Measurements from ENCODE around the gene KCTD21.
"Not testable (repeated sequence)": the region's sequence is repeated elsewhere in the genome, so short reads cannot be mapped to it uniquely, and the experiment has no call there.

Gene KCTD21

DNA sequence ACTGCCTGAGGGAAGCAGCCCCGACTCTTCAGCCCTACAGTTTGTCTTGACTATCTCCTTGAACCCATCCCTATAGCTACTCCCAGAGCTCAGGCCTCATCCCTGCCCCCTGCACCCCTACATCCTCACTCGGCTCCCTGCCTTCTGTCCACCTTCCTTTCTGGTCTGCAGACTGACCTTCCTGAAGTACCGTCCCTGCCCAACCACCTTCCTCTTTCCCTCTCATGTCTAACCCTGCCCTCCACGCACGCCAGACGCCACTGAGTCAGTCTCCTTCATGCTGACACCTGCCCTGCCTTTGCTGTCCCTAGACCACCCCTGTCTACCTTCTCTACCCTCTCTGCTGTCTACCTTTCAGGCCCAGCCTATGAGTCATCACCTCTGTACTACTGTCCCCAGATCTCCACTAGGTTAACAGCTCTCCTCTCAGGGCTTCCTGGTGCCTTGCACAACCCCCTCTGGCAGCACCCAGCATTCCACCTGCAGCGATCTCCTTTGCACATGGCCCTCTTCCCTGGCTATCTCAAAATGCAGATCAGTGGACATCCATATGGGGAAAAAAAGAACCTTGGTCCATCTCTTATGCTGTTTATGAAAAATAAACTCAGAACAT, 8.9 kb downstream of the KCTD21 start:
- DNase-seq (ENCODE audit: low read depth in 2 of 2, low spot score in 1 of 2), result no peak

DNA sequence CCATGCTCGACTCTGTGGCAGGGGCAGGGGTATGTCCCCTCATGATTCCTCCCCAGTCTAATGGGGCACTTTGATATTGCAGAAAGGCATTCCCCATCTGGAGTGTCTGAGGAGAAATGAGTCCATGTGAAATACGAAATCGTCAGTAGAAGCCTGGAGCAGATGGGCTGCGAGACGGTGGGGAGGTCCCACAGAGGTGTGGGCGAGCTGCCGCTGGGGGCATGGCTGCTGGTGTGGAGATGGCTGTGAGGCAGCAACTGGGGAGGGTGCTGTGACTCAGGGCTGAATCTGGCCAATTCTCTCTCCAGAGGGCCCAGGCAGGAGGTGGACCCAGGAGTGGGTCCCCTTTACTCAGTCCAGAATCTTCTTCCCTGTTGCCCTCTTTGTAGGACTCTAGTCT, 11.2 kb downstream of the KCTD21 start:
- no peak for DNase-seq (ENCODE audit: low read depth in 2 of 2, low spot score in 1 of 2)

DNA sequence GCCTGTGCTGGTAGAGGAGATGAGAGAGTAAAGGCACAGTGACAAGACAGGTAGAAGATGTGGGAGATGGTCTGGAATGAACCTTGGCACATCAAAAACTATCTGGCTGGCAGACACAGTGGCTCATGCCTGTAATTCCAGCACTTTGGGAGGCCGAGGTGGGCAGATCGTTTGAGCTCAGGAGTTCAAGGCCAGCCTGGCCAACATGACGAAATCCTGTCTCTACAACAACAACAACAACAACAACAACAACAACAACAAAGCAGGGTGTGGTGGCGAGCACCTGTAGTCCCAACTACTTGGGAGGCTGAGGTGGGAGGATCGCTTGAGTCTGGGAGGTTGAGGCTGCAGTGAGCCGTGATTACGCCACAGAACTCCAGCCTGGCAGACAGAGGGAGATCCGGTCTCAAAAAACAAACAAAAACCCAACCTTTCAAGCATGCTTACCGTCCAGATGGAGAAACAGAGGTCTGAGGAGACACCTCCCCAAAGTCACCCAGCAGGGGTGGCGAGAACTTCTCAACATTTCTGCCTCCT, 11.8 kb downstream of the KCTD21 start:
- no peak for DNase-seq (ENCODE audit: low read depth in 2 of 2, low spot score in 1 of 2)

DNA sequence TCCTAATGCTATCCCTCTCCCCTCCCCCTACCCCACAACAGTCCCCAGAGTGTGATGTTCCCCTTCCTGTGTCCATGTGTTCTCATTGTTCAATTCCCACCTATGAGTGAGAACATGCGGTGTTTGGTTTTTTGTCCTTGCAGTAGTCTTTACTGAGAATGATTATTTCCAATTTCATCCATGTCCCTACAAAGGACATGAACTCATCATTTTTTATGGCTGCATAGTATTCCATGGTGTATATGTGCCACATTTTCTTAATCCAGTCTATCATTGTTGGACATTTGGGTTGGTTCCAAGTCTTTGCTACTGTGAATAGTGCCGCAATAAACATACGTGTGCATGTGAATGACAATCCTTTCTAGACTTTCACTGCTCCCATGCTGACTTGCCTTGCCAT, 12.6 kb downstream of the KCTD21 start:
- DNase-seq (ENCODE audit: low read depth in 2 of 2, low spot score in 1 of 2), result not testable (repeated sequence)

DNA sequence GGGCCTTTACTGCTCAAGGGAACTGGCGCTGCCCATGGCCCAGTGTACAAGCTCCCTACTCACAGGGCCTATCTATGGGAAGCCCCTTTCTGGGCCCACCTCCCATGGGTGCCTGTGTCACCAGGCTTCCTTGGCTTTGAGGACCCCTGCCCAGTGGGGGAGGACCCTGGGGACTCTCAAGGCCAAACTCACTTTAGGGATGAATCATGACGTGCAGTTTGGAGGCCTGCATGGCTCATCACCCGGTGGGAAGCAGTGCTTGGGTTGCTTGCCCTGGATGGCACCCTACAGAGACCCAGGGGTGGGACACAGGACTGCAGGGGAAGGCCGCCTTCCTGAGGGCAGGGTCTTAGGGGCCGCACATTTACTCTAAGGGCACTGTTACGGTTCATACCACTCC, 16.5 kb downstream of the KCTD21 start:
- no peak for DNase-seq (ENCODE audit: low read depth in 2 of 2, low spot score in 1 of 2)

DNA sequence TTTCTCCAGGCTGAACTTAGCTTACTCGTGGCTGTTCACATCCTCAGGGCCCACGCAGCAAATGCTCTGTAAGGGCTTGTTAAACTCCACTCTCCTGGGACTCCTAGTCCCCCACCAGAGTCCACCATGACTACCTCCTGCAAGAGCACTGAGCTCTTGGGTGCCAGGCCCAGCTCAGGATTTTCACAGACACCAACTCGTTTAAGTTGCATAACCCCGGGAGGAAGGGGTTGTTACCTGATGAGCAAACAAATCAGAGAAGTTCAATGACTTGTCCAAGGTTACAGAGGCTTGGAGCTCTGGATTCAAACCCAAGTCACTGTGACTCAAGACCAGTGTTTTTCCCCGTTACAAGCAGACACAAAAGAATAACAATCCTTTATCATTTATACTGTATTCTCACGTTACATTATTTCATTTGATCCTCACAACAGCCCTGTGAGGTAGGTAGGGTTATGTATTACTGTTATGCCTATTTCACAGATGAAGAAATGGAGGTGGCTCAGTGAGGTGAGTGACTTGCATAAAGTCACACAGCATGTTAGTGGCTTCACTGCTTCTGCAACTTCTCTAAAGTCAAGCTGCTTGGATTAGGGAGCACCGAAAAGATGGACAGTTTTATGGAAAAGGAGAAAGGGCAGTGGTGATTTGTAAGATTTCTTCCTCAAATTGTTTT, 17.4 kb downstream of the KCTD21 start:
- DNase-seq (ENCODE audit: low read depth in 2 of 2, low spot score in 1 of 2), result no peak

DNA sequence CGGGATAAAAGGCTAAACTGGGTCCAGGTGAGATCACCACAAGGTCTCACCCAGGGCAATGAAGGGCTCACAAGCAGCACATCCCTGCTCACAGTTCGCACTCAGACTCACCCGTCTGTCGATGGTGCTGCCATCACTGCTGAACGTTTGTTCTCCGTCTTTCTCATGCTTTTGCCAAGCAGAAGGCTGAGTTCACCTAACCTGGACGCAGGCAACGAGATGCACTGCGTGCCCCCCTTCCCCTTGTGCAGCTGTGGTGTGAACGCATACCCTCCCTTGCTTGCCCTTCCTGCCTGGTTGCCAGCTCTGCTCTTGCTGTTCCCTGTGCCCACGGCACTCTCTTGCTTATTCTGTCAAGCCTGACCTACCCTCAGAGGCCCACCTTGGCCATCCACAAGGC, 18.0 kb downstream of the KCTD21 start:
- no peak for DNase-seq (ENCODE audit: low read depth in 2 of 2, low spot score in 1 of 2)

DNA sequence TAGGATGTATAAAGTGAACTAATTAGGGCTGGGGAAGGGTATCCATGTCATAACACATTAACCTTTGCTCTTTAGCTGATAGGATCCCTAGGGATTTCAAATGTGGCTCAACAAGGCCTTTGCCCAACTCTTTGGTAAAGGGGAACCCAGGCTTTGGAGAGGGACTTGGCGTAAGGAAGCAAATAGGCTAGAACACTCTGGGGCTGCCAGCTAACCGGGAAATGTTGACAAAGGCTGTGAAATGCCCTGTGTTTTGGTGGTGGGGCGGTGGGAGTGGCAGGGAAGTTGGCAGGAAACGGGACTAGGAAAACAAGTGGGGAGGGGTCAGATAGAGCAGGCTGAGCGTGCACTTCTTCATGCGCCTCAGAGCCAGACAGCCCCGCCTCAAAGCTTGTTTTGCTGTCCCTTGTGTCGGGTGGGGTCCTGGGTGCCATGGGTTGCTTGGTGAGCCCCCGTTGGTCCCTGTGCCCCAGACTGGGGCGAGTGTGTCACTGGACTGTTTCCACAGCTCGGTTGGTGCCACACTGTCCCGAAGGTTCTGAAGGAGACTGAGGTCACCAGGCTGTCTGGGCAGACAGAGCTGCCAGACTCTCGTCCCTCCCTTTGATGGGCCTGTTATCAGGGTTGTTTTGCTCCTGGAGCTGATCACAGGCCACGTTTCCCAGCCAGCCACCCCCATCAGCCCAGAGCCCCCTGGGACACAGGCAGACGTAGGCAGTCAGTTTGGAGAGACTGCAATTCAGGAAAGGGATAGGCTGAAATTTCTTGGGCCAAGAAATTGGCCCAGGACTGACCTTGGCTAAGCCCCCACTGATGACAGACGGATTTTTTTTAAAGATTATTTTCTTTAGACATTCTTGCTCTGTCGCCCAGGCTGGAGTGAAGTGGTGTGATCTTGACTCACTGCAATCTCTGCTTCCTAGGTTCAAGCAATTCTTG, 19.6 kb downstream of the KCTD21 start:
- no peak for DNase-seq (ENCODE audit: low read depth in 2 of 2, low spot score in 1 of 2)

DNA sequence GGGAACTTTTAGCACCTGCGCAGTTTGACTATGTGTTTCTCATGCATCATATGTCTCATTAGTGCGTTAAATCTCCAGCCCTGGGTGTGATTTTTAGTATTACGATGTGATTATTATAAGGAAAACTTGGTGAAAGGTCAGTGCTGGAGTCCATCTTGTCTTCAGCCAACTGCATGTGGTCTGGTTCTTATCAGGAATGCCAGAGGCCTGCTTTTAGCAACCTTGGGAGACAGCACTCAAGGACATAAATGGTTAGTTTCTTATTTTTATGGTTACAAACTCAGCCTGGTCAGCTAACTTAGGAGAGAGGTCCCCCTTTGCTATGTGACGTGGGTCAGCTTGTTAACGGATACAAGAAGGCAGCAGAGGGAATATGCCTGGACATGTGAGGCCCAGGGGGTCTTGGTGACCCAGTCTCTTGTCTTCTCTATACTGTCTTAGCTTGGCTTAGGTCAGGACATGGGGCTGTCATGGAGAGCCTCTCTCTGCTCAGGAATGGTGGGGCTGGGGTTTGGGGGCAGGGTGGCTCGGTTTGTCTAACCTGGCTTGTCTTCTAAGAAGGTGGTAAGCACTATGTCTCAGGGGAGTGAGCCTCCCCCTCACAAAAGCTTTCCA, 21.5 kb downstream of the KCTD21 start:
- DNase-seq (ENCODE audit: low read depth in 2 of 2, low spot score in 1 of 2), result no peak

DNA sequence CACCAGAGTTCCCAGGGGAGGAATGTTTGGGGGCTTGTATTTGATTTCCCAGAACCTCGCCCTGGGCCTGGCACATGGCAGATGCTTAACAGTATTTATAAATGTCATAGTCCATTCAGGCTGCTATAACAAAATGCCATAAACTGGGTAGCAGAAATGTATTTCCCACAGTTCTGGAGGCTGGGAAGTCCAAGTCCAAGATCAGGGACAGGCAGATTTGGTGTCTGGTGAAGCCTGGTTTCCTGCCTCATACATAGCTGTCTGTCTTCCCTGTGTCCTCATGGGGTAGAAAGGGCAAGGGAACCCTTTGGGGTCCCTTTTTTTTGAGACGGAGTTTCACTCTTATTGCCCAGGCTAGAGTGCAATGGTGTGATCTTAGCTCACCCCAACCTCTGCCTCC, 24.0 kb downstream of the KCTD21 start:
- no peak for DNase-seq (ENCODE audit: low read depth in 2 of 2, low spot score in 1 of 2)

DNA sequence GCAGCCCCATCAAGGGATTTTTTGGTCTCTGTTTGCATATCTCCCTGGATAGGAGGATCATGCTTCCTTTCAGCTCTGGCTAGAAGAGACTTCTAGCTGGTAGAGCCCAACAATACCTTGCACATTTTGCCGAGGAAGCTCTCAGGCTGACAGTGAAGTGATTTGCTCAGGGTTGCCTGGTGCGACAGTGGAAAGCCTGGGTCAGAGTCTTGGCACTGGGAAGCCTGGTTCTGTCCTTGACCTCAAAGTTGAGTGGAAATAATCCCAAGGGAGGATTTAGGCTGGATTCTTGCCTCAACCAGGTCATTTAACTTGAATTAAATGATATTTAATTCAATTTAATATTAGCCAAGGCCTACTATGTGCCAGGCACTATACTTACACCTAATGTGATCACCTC, 24.6 kb downstream of the KCTD21 start:
- no peak for DNase-seq (ENCODE audit: low read depth in 2 of 2, low spot score in 1 of 2)

DNA sequence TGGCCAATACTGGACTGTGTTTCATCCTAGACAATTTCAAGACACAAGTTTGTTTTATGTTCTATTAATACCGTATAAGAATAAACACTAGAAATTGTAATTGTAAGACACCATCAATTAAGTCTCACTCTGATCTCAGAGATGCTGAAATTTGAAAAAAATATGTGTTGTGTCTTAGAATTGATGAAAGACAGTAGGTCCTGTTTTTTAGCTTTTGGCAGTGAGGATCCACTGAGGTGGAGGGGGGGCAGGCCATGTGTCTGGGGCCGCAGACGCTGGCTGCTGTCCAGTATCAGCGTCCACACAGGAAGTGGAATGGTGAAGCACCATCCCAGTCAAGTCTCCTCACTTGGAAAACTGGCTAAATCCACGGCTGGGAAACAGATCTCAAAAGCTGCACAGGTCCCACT, 26.5 kb downstream of the KCTD21 start:
- DNase-seq (ENCODE audit: low read depth in 2 of 2, low spot score in 1 of 2), result no peak

DNA sequence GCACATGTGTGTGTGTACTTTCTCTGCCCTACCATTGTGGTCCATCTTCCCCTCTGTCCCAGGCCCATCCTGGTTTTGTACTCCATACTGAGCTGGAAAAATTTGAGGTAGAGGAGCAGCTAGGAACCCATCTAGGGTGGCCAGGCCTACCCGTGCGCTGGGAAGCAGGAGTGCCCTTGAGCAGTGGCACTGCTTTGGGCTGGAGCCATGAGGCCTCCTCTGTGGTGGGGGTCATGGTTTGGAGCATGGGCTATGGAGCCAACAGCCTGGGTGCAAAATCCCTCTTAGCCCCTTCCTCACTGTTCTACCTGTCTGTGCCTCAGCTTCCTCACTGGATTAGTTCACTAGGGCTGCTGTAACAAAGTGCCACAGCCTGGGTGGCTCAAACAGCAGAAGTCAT, 27.1 kb downstream of the KCTD21 start:
- DNase-seq (ENCODE audit: low read depth in 2 of 2, low spot score in 1 of 2), result no peak

DNA sequence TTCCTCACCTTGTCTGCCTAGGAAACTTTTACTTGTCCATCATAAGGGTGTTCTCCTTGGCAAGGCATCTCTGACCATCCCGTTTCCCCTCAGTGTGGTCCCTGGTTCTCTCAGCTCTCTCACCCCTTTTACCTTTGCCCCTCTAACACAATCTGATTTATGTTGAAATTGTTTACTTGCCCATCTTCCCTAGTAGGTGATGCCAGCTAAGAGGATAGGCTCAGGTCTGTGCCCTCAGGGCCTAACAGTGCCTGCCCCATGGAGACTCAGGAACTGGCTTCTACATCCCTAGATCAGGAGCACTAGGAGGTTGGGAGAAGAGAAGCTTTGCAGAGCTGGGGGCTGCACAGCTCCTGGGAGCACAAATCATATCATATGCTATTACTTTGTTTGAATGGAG, 27.9 kb downstream of the KCTD21 start:
- DNase-seq (ENCODE audit: low read depth in 2 of 2, low spot score in 1 of 2), result no peak

DNA sequence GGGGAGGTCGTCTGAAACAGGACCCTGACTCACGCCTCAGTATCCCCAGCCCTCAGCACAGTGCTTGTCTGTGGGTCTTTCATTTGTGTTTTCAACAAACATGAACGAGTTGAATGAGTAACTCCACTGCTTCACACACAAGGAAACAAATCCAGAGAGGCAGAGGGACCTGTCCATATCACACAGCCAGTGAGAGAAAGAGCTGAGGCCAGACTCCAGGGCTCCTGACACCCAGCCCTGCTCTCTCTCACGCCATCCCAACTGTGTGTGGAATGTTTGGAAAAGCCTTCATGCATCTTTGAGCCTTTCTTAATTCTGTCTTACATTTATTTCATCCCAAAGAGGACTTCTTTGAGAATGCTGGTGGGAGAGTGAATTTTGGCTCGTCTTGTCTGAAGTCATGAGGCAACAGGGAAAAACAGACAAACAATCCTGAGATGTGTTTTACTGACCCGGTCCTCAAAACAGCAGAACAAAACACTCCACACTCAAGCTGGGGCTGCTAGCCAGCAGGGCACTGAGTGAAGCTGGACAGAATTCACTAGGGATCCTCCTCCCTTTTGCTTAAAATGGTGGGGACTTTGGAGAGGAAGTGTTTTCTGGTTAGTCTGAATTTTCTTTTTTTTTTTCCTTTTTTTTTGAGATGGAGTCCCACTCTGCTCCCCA, 29.3 kb downstream of the KCTD21 start:
- no peak for DNase-seq (ENCODE audit: low read depth in 2 of 2, low spot score in 1 of 2)

DNA sequence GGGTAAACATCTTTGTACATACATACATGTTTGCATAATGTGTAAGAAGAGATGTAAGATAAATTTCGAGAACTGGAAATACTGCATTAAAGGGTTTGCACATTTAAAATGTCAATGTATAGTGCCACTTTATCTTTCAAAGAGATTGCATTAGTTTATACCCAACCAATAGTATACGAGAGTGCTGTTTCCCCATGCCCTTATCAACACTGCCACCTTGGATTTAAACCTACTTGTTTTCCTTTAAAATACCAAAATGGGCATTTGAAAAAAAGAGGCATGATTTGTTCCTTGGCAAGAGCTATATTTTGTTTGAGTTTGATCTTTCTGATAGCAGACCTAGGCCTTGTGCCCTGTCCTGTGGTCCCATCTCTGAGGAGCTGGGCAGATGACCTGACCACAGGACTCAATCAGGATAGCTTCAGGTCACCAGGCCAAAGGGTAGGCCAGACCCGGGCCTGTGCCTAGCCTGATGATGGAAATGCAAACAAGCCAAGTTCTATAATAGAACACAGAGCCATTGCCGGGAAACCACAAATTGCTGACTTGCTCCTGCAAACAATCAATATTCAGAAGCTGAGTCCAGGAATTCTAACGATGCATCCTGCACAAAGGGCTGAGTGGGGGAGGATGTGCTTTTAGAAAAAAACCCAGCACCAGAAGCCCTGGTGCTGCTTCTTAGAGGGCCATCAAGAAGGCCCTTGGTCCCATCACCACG, 32.1 kb downstream of the KCTD21 start:
- no peak for DNase-seq (ENCODE audit: low read depth in 2 of 2, low spot score in 1 of 2)

DNA sequence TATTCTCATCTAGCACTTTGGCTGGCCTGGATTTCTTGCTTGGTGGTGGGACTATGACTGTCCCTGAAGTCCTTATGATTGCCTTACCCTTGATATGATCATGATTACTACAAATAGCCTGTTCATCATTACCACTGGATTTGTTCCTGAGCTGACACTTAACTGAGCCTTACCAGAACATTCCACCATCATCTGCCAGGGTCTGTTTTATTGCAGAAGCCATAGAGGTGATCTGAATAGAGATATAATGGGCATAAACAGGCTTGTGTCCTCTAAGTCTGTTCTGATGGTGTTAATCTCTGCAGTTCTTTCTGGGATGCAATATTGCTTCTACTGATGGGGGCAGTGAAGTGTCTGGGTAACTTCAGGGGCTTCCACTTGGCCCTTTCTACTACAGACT, 36.6 kb downstream of the KCTD21 start:
- DNase-seq (ENCODE audit: low read depth in 2 of 2, low spot score in 1 of 2), result no peak

DNA sequence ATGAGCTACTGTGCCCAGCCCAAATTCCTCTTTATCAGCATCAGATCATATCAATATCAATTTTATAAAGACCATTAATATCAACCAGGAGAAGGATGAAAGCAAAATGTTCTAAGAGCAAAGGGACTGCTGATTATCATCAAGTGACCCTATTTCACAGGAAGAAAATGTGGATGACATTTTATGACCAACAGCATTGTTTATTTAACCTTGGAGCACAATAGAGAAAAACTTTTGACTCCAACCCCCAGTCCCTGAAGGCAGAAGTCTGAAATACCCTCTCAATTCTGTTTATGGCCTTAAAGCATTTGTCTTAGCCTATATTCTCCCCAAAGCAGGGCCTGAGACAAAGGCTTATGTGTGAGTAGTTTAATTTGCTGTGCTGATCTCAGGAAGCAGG, 37.7 kb downstream of the KCTD21 start:
- no peak for DNase-seq (ENCODE audit: low read depth in 2 of 2, low spot score in 1 of 2)

DNA sequence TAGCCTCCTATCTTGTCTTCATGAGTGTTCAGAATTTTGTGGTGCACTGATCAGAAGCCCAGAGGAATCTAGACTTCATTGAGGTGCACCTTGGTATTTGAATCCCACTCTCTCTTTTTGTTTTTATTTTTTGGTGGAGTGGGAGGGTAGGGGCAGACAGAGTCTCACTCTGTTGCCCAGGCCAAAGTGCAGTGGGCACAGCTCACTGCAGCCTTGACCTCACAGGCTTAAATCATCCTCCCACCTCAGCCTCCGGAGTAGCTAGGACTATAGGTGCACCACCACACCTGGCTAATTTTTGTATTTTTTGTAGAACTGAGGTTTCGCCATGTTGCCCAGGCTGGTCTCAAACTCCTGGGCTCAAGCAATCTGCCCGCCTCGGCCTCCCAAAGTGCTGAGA, 38.1 kb downstream of the KCTD21 start:
- DNase-seq (ENCODE audit: low read depth in 2 of 2, low spot score in 1 of 2), result no peak

DNA sequence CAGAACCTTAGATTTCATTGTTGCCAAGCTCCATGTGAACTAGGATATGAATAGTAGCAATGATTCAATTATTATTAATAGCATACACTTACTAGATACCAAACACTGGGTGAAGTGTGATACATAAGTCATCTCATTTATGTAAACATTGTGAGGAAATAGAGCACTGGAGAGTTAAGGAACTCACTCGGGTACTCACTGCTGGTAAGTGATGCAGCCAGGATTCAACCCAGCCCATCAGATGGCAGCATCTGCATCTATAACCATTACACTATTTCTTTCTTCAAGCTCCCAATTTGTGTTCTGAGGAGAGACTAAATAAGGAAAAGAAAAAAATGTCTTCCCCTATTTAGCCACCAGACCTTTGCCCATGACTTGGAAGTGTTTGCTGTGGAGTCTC, 38.8 kb downstream of the KCTD21 start:
- no peak for DNase-seq (ENCODE audit: low read depth in 2 of 2, low spot score in 1 of 2)
